ENCODE data around the gene TBC1D9B.

GRCh38 chr5:179887095-179887494 lies 20.6 kb downstream of the TBC1D9B start:
- no peak for TF ChIP-seq CTCF (conservative IDR thresholded peaks at IDR 0.05 in 1 of 2, IDR thresholded peaks at IDR 0.05 in 1 of 2; ENCODE audit: low read depth in 1 of 2, low read length in 2 of 2)
- no peak for TF ChIP-seq EZH2 (IDR thresholded peaks at IDR 0.05; ENCODE audit: low read length, missing control alignments)
